ENCODE measurements around the gene CAMK4. TPM values are rescaled to one million over a fixed set of nuclear protein-coding genes. Genes with fewer than 3 reads are reported as not detected.

Gene CAMK4
- total RNA-seq, 1 donor from 2014 or later = 11.2 TPM

DNA sequence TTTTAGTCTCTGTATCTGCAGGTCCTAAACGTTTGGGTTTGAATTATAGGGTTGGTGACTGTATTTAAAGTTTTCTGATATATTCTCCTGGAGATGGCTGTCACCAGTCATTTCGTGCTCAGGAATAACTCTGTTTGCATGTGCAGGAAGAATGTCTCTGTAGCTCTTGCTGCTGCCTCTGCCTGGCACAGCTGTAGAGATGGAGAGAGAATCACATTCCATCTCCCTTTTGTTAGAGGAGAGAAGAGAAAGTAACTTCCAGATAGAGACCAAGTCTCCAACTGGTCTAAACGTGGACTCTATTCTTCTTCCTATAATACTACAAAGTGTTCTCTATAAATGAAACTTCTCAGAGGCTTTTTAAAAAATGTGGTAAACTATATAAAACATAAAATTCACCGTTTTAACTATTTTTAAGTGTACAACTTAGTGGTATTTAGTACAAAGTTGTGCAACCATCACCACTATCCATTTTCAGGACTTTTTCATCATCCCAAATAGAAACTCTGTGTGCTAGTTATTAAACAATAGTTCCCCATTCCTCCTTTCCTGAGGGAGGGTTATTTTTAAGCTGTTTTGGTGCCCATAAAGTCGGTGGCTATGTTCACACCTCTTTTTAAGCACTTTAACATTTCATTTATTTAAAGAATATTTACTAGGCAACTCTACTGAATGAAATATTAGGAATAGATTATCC lies 308.9 kb downstream of the CAMK4 start:
- Mint-ChIP-seq H3K4me3 (no peak overlapping the region), H3K36me3 (no peaks in the 10 kb centered on the region), H3K9me3 (peaks cover 8% of the 10 kb centered on the region), H3K4me1 (ENCODE audit: unreplicated experiment) (no peaks in the 10 kb centered on the region), H3K27ac (no peak overlapping the region), H3K27me3 (peaks cover 3% of the 10 kb centered on the region)
- TF ChIP-seq, protein P1, sequence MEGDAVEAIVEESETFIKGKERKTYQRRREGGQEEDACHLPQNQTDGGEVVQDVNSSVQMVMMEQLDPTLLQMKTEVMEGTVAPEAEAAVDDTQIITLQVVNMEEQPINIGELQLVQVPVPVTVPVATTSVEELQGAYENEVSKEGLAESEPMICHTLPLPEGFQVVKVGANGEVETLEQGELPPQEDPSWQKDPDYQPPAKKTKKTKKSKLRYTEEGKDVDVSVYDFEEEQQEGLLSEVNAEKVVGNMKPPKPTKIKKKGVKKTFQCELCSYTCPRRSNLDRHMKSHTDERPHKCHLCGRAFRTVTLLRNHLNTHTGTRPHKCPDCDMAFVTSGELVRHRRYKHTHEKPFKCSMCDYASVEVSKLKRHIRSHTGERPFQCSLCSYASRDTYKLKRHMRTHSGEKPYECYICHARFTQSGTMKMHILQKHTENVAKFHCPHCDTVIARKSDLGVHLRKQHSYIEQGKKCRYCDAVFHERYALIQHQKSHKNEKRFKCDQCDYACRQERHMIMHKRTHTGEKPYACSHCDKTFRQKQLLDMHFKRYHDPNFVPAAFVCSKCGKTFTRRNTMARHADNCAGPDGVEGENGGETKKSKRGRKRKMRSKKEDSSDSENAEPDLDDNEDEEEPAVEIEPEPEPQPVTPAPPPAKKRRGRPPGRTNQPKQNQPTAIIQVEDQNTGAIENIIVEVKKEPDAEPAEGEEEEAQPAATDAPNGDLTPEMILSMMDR (conservative IDR thresholded peaks at IDR 0.05) = no peak
- DNase-seq (ENCODE audit: extremely low spot score, unreplicated experiment) = no peak

DNA sequence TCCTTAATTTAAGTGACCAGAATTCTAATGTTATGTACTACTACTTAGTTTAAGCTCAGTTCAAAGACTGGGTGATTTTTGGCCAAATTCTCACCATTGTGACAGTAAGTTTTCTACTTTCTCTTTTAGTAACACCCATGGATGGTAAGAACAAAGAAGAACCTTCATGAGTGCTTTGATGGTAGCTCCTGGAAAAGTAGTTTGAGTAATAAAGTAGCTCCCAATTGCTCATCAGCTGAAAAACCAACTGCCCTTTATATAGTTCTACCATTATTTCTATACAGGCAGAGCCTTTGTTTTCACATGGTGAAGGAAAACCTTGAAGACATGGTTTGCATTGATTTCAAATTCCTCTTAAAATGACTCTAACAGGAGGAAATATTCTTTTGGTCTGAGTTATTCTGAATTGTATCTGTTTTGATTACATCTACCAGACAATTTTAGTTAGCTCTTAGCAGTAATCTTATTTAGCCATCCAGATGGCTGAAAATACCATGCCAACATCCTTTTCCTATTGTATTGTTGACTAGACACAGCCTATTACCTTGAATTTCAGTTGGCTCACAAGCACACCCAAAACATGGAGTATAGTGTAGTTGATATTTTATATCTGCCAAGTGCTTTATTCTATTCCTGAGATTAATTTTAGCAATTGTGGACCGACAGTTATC lies 311.8 kb downstream of the CAMK4 start:
- H3K4me1 Mint-ChIP-seq (ENCODE audit: unreplicated experiment) = no peaks in the 10 kb centered on the region
- H3K9me3 Mint-ChIP-seq = peaks cover 8% of the 10 kb centered on the region
- peaks cover 3% of the 10 kb centered on the region for H3K27me3 Mint-ChIP-seq
- H3K4me3 Mint-ChIP-seq = no peak overlapping the region
- no peak for DNase-seq (ENCODE audit: extremely low spot score, unreplicated experiment)
- H3K27ac Mint-ChIP-seq = no peak overlapping the region
- no peaks in the 10 kb centered on the region for H3K36me3 Mint-ChIP-seq
- TF ChIP-seq, protein P1 (conservative IDR thresholded peaks at IDR 0.05) = no peak

DNA sequence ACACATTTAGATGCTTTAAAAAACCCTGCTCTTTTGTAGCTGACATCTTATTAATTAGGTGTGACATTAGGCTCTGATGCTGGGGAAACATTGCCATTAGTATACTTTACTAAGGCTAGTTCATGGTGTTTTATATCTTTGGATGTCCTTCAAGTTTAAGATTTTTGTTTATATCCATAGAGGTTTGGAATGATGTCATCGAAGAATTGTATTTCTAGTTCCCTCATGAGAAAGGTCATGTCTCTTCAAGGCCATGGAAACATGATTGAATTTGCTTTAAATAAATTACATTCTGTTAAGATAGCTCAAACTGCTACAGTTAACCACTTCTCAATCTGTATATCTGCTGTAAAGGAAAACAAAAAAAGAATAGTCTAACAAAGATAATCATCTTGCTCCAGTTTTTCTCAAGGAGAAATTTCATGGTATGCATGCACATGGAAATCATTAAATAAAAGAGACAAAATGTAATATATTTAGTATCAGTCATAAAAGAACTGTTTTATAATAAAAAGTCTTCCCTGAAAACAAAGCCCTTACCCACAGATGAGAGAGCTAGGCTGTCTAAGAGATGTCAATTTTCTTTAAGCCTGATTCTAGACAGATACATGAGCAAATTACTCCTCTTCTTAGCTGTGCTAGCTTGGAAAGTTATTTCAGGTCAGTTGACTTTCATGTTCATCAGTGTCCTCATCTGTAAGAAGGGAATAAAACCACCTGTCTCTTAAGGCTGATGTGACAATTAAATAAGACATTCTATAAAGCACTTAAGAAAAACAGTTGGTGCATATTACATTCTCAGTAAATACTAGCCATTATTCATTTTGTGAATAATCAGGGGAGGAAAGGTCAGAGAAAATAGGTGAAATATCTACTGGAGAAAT lies 313.2 kb downstream of the CAMK4 start:
- Mint-ChIP-seq H3K4me3 (no peak overlapping the region), H3K36me3 (no peaks in the 10 kb centered on the region), H3K27me3 (peaks cover 3% of the 10 kb centered on the region), H3K4me1 (ENCODE audit: unreplicated experiment) (no peaks in the 10 kb centered on the region), H3K27ac (no peak overlapping the region), H3K9me3 (peaks cover 8% of the 10 kb centered on the region)
- TF ChIP-seq, protein P1 (conservative IDR thresholded peaks at IDR 0.05) = no peak
- no peak for DNase-seq (ENCODE audit: extremely low spot score, unreplicated experiment)

Other genes with a start within 250 kb of the CAMK4 start
- gene TSLP, start 152.7 kb upstream of the CAMK4 start, total RNA-seq (ENCODE audit: low replicate concordance) = not detected in 2 replicates
- gene WDR36, start 132.0 kb upstream of the CAMK4 start, total RNA-seq (ENCODE audit: low replicate concordance) = 23.8 and 31.6 TPM in 2 replicates

All from type B pancreatic cell (in vitro differentiated cells).